H1 (cell line): ENCODE results near the gene SEPTIN5. TPM values are rescaled to one million over a fixed set of nuclear protein-coding genes. Genes with fewer than 3 reads are reported as not detected.

ENCODE experiments used
- CTCF ChIA-PET: fragments of 300-600 bp; sonication (Branson Sonifier 250); formaldehyde crosslinking; loops from one replicate; lab custom pipeline; 2021; ENCODE audit not compliant: partially characterized antibody; lab: Charles Lee
- POLR2A ChIA-PET: fragments of 300-600 bp; sonication (Branson Sonifier 250); formaldehyde crosslinking; loops from one replicate; lab custom pipeline; 2021; ENCODE audit warnings: inconsistent platforms; ENCODE audit not compliant: partially characterized antibody; lab: Charles Lee
- DNase-seq, 2 experiments: peaks; one replicate each; pipeline versions ENCODE4 v3.0.0 to v3.0.0-alpha.2; 2010 to 2022; ENCODE audit warnings: low spot score in 2 of 2, low read depth in 1 of 2, mixed read lengths in 1 of 2
- FAIRE-seq: peaks from 2 replicates; lab custom pipeline; 2011; peaks lifted over from hg19 to GRCh38; lab: Jason Lieb, UNC
- H2AFZ ChIP-seq: 2 replicates; pipeline ENCODE4 v1.8.1; 2012; ENCODE audit warnings: low read length, inconsistent platforms
- H2AK5ac ChIP-seq: 2 replicates; pipeline ENCODE4 v1.6.1; 2013; ENCODE audit warnings: low read depth, low read length
- H2BK120ac ChIP-seq: replicated peaks from 2 replicates; pipeline ENCODE3; 2013; ENCODE audit warnings: low read depth, low read length, inconsistent platforms
- H2BK12ac ChIP-seq: 2 replicates; pipeline ENCODE4 v1.6.1; 2013; ENCODE audit warnings: low read depth, low read length
- H2BK15ac ChIP-seq: 2 replicates; pipeline ENCODE4 v1.6.1; 2013; ENCODE audit warnings: low read length
- H2BK20ac ChIP-seq: 2 replicates; pipeline ENCODE4 v1.6.1; 2013; ENCODE audit warnings: low read length
- H2BK5ac ChIP-seq: 2 replicates; pipeline ENCODE4 v1.6.1; 2013; ENCODE audit warnings: low read depth, low read length
- H3K14ac ChIP-seq: 2 replicates; pipeline ENCODE4 v1.6.1; 2013; ENCODE audit warnings: inconsistent platforms; ENCODE audit not compliant: insufficient read length
- H3K18ac ChIP-seq: 2 replicates; pipeline ENCODE4 v1.6.1; 2013; ENCODE audit warnings: low read length; ENCODE audit errors: extremely low read depth
- H3K23ac ChIP-seq: 2 replicates; pipeline ENCODE4 v1.6.1; 2013; ENCODE audit warnings: inconsistent platforms; ENCODE audit not compliant: insufficient read length
- H3K23me2 ChIP-seq: 2 replicates; pipeline ENCODE4 v1.6.1; 2013; ENCODE audit warnings: low read depth, low read length
- H3K27ac ChIP-seq: 2 replicates; pipeline ENCODE4 v1.6.1; 2011; ENCODE audit warnings: low read depth, low read length, inconsistent platforms
- H3K27me3 ChIP-seq, 4 experiments: replicated peaks in 1 of 4; 1 replicate in 1 of 4; 2 replicates in 3 of 4; pipeline versions ENCODE4 v1.6.1 to v1.8.1; 2011 to 2013; ENCODE audit warnings: low read length in 3 of 4, mild to moderate bottlenecking in 3 of 4, inconsistent platforms in 2 of 4, mixed read lengths in 2 of 4, moderate library complexity in 1 of 4; ENCODE audit not compliant: control insufficient read depth in 3 of 4, insufficient read depth in 3 of 4; ENCODE audit errors: extremely low read depth in 1 of 4
- H3K36me3 ChIP-seq, 4 experiments: 2 replicates each; pipeline versions ENCODE4 v1.6.1 to v1.8.1; 2011 to 2013; ENCODE audit warnings: mild to moderate bottlenecking in 4 of 4, low read length in 3 of 4, moderate library complexity in 2 of 4, control low read depth in 1 of 4, inconsistent platforms in 1 of 4; ENCODE audit not compliant: insufficient read depth in 4 of 4, control insufficient read depth in 2 of 4
- H3K4ac ChIP-seq: replicated peaks from 2 replicates; pipeline ENCODE3; 2013; ENCODE audit warnings: low read length, low read depth, mixed read lengths, inconsistent platforms; ENCODE audit not compliant: insufficient read length
- H3K4me1 ChIP-seq, 4 experiments: replicated peaks in 1 of 4; 1 replicate in 1 of 4; 2 replicates in 3 of 4; pipeline versions ENCODE4 v1.6.1 to v1.8.1; 2011 to 2013; ENCODE audit warnings: low read length in 3 of 4, inconsistent platforms in 2 of 4, mixed read lengths in 1 of 4; ENCODE audit not compliant: insufficient read depth in 4 of 4, control insufficient read depth in 3 of 4
- H3K4me2 ChIP-seq, 2 experiments: 2 replicates each; pipeline versions ENCODE4 v1.6.1 to v1.8.1; 2011 to 2013; ENCODE audit warnings: low read depth in 2 of 2, low read length in 2 of 2, control low read depth in 1 of 2, inconsistent platforms in 1 of 2, mild to moderate bottlenecking in 1 of 2; ENCODE audit not compliant: insufficient read depth in 1 of 2
- H3K4me3 ChIP-seq, 4 experiments: fragments of 200-600, 300-600 bp in 1 of 4; sonication (generic), shearing (Covaris generic), sonication (Bioruptor Twin) in 1 of 4; 2 replicates each; pipeline versions ENCODE4 v1.5.1 to v1.8.1; 2011 to 2016; ENCODE audit warnings: low read length in 4 of 4, low read depth in 3 of 4, control low read depth in 2 of 4, inconsistent platforms in 2 of 4, mild to moderate bottlenecking in 2 of 4, mixed read lengths in 1 of 4, moderate library complexity in 1 of 4; ENCODE audit not compliant: insufficient read depth in 2 of 4; ENCODE audit errors: extremely low read depth in 1 of 4
- H3K56ac ChIP-seq: replicated peaks from 2 replicates; pipeline ENCODE3; 2013; ENCODE audit warnings: low read depth, mild to moderate bottlenecking, mixed read lengths, low read length, inconsistent platforms; ENCODE audit not compliant: insufficient read length
- H3K79me1 ChIP-seq: 2 replicates; pipeline ENCODE4 v1.6.1; 2013; ENCODE audit warnings: low read depth, low read length, control low read depth
- H3K79me2 ChIP-seq, 2 experiments: 2 replicates each; pipeline versions ENCODE4 v1.6.1 to v1.8.1; 2012 to 2013; ENCODE audit warnings: low read length in 2 of 2, mild to moderate bottlenecking in 2 of 2, inconsistent platforms in 1 of 2; ENCODE audit not compliant: insufficient read depth in 2 of 2, control insufficient read depth in 1 of 2
- H3K9ac ChIP-seq, 4 experiments: replicated peaks in 1 of 4; 1 replicate in 1 of 4; 2 replicates in 3 of 4; pipeline versions ENCODE4 v1.6.1 to v1.8.1; 2011 to 2013; ENCODE audit warnings: low read depth in 3 of 4, low read length in 3 of 4, control low read depth in 2 of 4, mild to moderate bottlenecking in 2 of 4, moderate library complexity in 2 of 4, inconsistent platforms in 1 of 4; ENCODE audit errors: extremely low read depth in 1 of 4
- H3K9me3 ChIP-seq, 2 experiments: 2 replicates each; pipeline versions ENCODE4 v1.6.1 to v1.8.1; 2012 to 2013; ENCODE audit warnings: mild to moderate bottlenecking in 2 of 2, moderate library complexity in 2 of 2, control low read depth in 1 of 2, inconsistent platforms in 1 of 2, low read depth in 1 of 2, low read length in 1 of 2, mixed read lengths in 1 of 2; ENCODE audit not compliant: insufficient read depth in 2 of 2
- H4K20me1 ChIP-seq, 2 experiments: replicated peaks in 1 of 2; 2 replicates each; pipeline versions ENCODE3 to v1.8.1; 2011 to 2013; ENCODE audit warnings: inconsistent platforms in 2 of 2, low read length in 2 of 2, mild to moderate bottlenecking in 1 of 2; ENCODE audit not compliant: insufficient read depth in 2 of 2, control insufficient read depth in 1 of 2
- H4K5ac ChIP-seq: 2 replicates; pipeline ENCODE4 v1.6.1; 2013; ENCODE audit warnings: low read length, low read depth, mixed read lengths, inconsistent platforms; ENCODE audit not compliant: insufficient read length
- H4K8ac ChIP-seq: 2 replicates; pipeline ENCODE4 v1.8.0; 2013; ENCODE audit warnings: mild to moderate bottlenecking, moderate library complexity, low read length, inconsistent platforms; ENCODE audit not compliant: insufficient read depth; ENCODE audit errors: extremely low read depth
- H4K91ac ChIP-seq: replicated peaks from 2 replicates; pipeline ENCODE3; 2013; ENCODE audit warnings: low read length, mixed read lengths, inconsistent platforms; ENCODE audit not compliant: insufficient read length
- CEBPB ChIP-seq: IDR thresholded peaks from 2 replicates; pipeline ENCODE4 v1.6.1; 2012; ENCODE audit warnings: low read depth, low read length
- WGBS, 2 experiments: shearing (Covaris generic) in 1 of 2; methylation state at CpG; one replicate each; pipeline versions ENCODE4 v1.1.6 to v1.1.7; 2013 to 2015; ENCODE audit warnings: low lambda C conversion rate in 2 of 2, mixed read lengths in 2 of 2, inconsistent platforms in 1 of 2, low coverage in 1 of 2, missing lambda C conversion rate in 1 of 2; ENCODE audit not compliant: insufficient replicate concordance in 2 of 2, insufficient coverage in 1 of 2, insufficient read length in 1 of 2; ENCODE audit errors: extremely low coverage in 1 of 2, missing lambda C conversion rate in 1 of 2; 5-methylcytosine and 5-hydroxymethylcytosine counted together
- polyA plus RNA-seq, 7 experiments: library from polyadenylated mRNA; depleted of rRNA in 3 of 7; stranded (reverse) in 5 of 7; unstranded in 2 of 7; fragments of >200 nt in 5 of 7; fragments of 200-250 nt in 2 of 7; gene quantifications; 1 replicate in 5 of 7; 2 replicates in 1 of 7; 4 replicates in 1 of 7; pipeline versions ENCODE4 v1.2.1 to v1.2.3, GENCODE V29; 2011 to 2013; ENCODE audit warnings: missing spikeins in 2 of 7, mixed read lengths in 2 of 7
- total RNA-seq: library from RNA; stranded (reverse); fragmentation: NEBNext Ultra II Directional; extraction: Animal tissue kit (Norgen Biotek cat#: 25700); gene quantifications from 2 replicates; pipeline ENCODE4 v1.2.1, GENCODE V29; 2021

The SEPTIN5 gene
- total and polyA plus RNA-seq, 2 of the 8 experiments (the other 6 are each of a cell fraction or from before 2014, with no cell fraction given): 6.0 to 8.6 TPM

GRCh38 chr22:19710769-19711106 lies 3.6 kb upstream of the SEPTIN5 start:
- H3K18ac ChIP-seq: no peak overlapping the region
- peaks cover 0 to 2% of the 10 kb centered on the region in 2 experiments for H4K20me1 ChIP-seq
- peaks cover 0 to 13% (median 7%) of the 10 kb centered on the region in 4 experiments; a peak in 6 of 7 replicates for H3K4me1 ChIP-seq
- no peaks in the 10 kb centered on the region for H3K9me3 ChIP-seq
- H3K4ac ChIP-seq: peak overlapping the region; percentile 32
- TF ChIP-seq CEBPB: no peak
- H3K27ac ChIP-seq: no peak overlapping the region
- no peak for FAIRE-seq
- H3K9ac ChIP-seq: no peak overlapping the region
- no peak overlapping the region for H4K91ac ChIP-seq
- H4K8ac ChIP-seq: no peak overlapping the region
- DNase-seq: no peak
- H3K4me2 ChIP-seq: no peak overlapping the region
- H3K36me3 ChIP-seq: no peaks in the 10 kb centered on the region
- H2AFZ ChIP-seq: no peak overlapping the region
- H3K79me1 ChIP-seq: no peaks in the 10 kb centered on the region; the same call in 1 of the 2 replicates
- H4K5ac ChIP-seq: no peak overlapping the region
- H2BK120ac ChIP-seq: no peak overlapping the region
- H3K79me2 ChIP-seq: no peaks in the 10 kb centered on the region
- H3K23me2 ChIP-seq: peaks cover 6% of the 10 kb centered on the region; the same call in 1 of the 2 replicates
- no peak overlapping the region for H3K56ac ChIP-seq
- no peak overlapping the region for H3K14ac ChIP-seq
- CTCF ChIA-PET: interaction anchor here (1.0 to 5.3 kb wide), 6 partner anchors 13 to 199 kb away, joined by 3 to 50 read pairs (median 6); partner anchors contain the start of gene GP1BB
- peaks cover 0 to 29% (median 27%) of the 10 kb centered on the region in 4 experiments; a peak in 6 of 7 replicates for H3K27me3 ChIP-seq
- WGBS, 2 experiments: 94% methylated on average over 6 of the region's 6 CpGs; no CpG with 5 or more reads in 1 of the 2 experiments
- peak overlapping the region; percentile 52; the same call in 1 of the 2 replicates for H2BK12ac ChIP-seq
- H2BK20ac ChIP-seq: no peak overlapping the region
- H3K23ac ChIP-seq: no peak overlapping the region
- H3K4me3 ChIP-seq: no peak overlapping the region
- peak overlapping the region; percentile 83; the same call in 1 of the 2 replicates for H2BK15ac ChIP-seq
- H2AK5ac ChIP-seq: 0 out of 2 replicates have a peak overlapping the region, but pooled peaks have one; percentile 72
- POLR2A ChIA-PET: no interaction called here
- H2BK5ac ChIP-seq: no peak overlapping the region
